SK-MEL-5 (cell line): ENCODE measurements around the gene FGF14. TPM values are rescaled to one million over a fixed set of nuclear protein-coding genes. Genes with fewer than 3 reads are reported as not detected.
"Not testable (repeated sequence)": the region's sequence is repeated elsewhere in the genome, so short reads cannot be mapped to it uniquely, and the experiment has no call there.

ENCODE experiments used
- DNase-seq: peaks from one replicate; pipeline ENCODE4 v3.0.0-alpha.2; 2016; ENCODE audit warnings: low read depth, low spot score
- in situ Hi-C: cut with HindIII; loops from 2 replicates; pipeline ENCODE4 v1.10.0; 2016; ENCODE audit warnings: low sequenced_read_pairs, high pct_unique_total_duplicates, low pct_unique_long_range_greater_than_20kb
- total RNA-seq: library from RNA; depleted of rRNA; stranded (reverse); fragments of >200 nt; shearing (Covaris generic); gene quantifications from 2 replicates; pipeline ENCODE4 v1.2.3, GENCODE V29; 2014

Gene FGF14
- total RNA-seq, 1 experiment from 2014 or later = 17.9 TPM

- in situ Hi-C loops = no loop called here
- no peak for DNase-seq
Measured at GRCh38 chr13:102190930-102191329, 210.9 kb downstream of the FGF14 start.

GRCh38 chr13:102187313-102187712 lies 214.5 kb downstream of the FGF14 start:
- DNase-seq = no peak
- in situ Hi-C loops = no loop called here

DNA sequence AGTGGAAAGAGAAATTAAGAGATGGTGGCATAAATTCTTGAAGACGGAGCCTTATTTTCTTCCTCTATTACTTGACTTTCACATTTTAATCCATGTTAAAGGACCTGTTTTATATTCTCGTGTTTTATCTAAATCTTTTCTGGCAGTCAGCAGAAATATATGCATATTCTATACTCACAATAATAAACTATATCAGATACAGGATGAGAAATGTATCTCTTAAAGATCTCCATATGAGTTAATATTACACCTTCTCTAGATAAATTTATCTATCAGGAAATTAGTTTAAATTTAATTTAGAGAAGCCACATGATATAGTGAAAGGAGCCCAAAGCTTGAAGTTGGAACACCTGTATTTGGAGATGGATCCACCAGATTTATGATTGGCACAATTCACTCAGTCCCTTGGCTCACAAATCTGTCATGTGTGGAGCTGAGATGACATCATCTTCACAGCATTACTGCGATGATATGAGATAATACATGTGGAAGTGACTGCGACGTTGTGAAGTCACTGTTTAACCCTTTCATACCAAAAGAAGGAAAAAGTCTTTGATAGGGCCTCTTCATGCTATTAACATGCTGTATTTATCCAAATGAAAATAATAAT lies 216.4 kb downstream of the FGF14 start:
- in situ Hi-C loops = no loop called here
- DNase-seq = no peak

- in situ Hi-C loops = no loop called here
- no peak for DNase-seq
Measured at GRCh38 chr13:102183509-102184182, 218.2 kb downstream of the FGF14 start.

DNA sequence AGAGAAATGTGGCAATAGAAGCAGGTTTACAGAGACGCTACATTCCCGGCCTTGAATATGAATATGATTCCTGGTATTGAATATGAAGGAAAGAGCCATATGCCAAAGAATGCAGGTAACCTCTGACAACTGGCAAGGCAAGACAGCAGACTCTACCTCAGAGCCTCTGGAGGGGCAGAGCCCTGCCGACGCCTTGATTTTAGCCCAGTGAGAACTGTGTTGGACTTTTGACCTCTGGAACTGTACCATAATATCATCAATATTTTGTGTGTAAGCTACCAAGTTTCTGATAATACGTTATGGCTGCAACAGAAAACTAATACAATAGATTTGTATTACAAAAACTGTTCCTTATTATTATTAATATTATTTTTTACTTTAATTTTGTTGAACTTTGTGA lies 219.7 kb downstream of the FGF14 start:
- DNase-seq = no peak
- in situ Hi-C loops = no loop called here

- DNase-seq = no peak
- in situ Hi-C loops = no loop called here
Measured at GRCh38 chr13:102177431-102177830, 224.4 kb downstream of the FGF14 start.

GRCh38 chr13:102176846-102177245 lies 225.0 kb downstream of the FGF14 start:
- DNase-seq = no peak
- in situ Hi-C loops = no loop called here

- no peak for DNase-seq
- in situ Hi-C loops = no loop called here
Measured at GRCh38 chr13:102172406-102172805, 229.4 kb downstream of the FGF14 start.

DNA sequence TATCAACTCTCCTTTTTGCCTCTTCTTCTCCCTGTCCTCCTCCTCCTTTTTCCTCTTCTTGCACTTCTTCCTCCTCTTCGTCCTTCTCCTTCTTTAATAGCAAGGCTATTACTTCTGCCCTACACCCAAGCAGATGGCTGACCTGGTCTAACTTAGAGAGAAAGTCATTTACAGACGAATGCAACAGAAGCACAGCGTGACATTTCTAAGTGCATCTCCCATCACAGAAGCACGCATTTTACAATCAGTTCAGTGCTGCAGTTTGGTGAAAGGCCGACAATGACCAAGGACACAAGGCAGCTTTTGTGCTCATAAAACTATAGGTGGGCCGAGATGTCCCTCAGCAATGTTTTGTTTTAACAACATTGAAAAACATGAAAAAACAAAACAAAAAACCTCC lies 231.5 kb downstream of the FGF14 start:
- in situ Hi-C loops = no loop called here

GRCh38 chr13:102169471-102170015 lies 232.3 kb downstream of the FGF14 start:
- no peak for DNase-seq
- in situ Hi-C loops = no loop called here

More for the DNA sequence above, 231.5 kb downstream of the FGF14 start:
- DNase-seq = peak; percentile 4

DNA sequence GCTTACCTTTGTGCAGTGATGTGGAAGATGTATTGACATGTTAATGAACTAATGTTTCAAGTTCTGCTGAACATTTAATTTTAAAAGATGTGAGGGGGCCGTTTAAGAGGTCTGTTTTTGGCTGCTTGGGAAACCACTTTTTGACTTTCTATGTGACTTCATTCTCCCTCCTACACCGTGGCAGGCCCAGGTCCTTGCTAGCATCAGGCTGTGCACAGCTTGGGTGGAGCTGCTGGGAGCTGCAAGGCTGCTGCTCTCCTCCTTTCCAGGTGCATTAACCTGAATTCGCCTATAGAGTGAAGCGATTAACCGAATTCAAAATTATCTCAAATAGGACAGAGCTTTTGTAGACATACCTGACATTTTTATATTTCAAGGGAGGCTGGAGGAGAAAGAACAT lies 249.1 kb downstream of the FGF14 start:
- DNase-seq = no peak
- in situ Hi-C loops = no loop called here

GRCh38 chr13:102147353-102147752 lies 254.5 kb downstream of the FGF14 start:
- in situ Hi-C loops = no loop called here
- no peak for DNase-seq

- in situ Hi-C loops = no loop called here
- no peak for DNase-seq
Measured at GRCh38 chr13:102145750-102146149, 256.1 kb downstream of the FGF14 start.

GRCh38 chr13:102142473-102142826 lies 259.4 kb downstream of the FGF14 start:
- in situ Hi-C loops = no loop called here
- no peak for DNase-seq

DNA sequence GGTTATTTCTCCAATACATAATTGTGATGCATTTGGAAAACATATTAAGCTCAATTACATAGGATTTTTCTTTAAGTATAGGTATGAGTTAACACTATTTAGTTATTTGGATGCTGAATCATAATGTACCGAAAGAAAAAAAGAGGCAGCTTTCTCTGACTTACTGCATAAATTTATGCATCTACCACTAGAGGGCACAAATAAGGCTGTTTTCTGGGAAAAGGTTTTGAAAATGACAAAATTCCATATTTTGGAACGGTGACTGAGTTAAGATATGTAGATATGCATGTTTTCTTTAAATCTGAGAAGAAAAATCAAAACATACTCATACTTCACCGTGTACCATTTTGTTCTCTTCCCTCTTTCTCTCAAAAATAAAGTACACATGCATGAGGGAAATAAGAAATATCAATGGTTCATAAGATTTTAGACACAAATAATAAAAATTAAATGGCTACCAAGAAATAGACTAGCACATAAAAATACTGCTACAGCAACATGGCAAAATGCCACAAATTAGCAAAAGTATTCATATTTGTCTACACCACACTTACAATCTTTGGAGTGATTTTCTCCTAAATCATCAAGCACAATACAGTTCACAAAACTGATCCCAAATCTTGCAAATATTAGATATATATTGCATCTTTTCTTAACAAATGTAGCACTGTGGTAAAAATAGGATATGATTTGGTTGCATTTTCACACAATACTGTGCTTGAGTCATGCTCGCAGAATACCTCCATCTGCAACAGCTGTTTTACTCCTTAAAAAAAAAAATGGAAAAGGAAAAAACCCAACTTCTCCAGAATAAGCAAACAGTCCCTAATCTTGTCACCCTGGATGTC lies 260.0 kb downstream of the FGF14 start:
- in situ Hi-C loops = no loop called here

GRCh38 chr13:102139626-102140025 lies 262.2 kb downstream of the FGF14 start:
- DNase-seq = no peak
- in situ Hi-C loops = no loop called here

More for the DNA sequence above, 260.0 kb downstream of the FGF14 start:
- peak; percentile 59 for DNase-seq

GRCh38 chr13:102138635-102139190 lies 263.1 kb downstream of the FGF14 start:
- in situ Hi-C loops = no loop called here
- no peak for DNase-seq

GRCh38 chr13:102137904-102138303 lies 263.9 kb downstream of the FGF14 start:
- in situ Hi-C loops, DNase-seq: not testable (repeated sequence)
